Measurements from ENCODE around the gene IL37. TPM values are rescaled to one million over a fixed set of nuclear protein-coding genes. Genes with fewer than 3 reads are reported as not detected.
"Not testable (repeated sequence)": the region's sequence is repeated elsewhere in the genome, so short reads cannot be mapped to it uniquely, and the experiment has no call there.

The IL37 gene
- total RNA-seq, 1 experiment from 2014 or later = not detected

DNA sequence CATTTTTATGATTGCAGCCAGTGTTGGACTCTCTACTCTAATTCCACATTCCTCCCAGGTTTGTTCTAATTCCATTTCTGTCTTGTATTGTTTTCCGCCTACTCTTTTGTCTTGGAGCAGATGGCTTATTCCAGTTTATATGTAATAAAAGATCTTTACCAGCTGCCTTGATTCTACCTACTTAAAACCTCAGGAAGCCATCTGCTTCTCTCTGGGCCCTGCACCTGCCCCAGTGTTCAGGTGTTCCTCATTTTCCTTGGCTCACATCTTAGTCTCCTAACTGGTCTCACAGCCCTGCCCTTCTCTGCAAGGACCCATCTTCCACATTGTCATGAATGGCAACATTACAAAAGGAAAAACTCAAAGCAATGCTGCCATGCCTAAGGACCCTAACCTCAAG is 21.0 kb upstream of the IL37 start:
- no peak for DNase-seq (ENCODE audit: low spot score)

DNA sequence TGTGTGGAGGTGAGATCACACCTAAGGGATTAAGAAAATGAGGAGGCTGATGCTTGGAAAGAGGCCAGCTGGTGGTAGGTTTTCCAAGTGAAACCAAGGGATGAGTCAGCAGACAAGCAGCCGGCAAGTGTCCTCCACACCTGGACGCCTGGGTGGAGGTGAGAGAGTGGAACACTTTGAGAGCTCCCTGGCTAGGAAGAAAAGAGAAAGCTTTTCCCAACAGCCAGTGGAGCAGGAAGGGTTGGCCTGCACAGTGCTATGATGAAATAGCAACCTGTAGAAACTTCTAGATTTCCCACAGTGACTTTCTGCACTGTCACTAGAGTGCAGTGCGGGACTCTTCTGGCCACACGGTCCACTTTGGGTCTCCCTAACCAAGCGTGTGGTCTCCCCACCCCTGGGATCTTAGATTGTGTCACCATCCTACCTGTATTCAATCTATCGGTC is 19.6 kb upstream of the IL37 start:
- DNase-seq (ENCODE audit: low spot score) = no peak

DNA sequence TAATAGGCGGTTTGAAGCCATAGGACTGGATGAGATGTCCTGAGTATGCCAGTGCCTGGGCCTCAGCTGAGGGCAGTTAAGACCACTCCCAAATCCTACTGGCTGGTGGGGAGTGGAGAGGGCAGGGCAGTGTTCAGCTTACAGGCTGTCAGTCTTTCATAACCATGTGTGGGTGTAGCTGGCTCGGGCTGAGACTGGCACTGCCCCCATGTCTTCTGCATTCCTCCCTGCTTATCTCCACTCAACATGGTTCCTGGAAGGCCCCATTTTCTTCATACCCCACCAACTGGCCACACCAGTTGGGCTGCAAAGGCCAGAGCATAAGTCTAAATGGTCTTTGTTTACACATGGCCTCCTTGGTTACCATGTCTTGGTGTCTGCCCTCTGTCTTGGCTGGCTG is 17.2 kb upstream of the IL37 start:
- DNase-seq (ENCODE audit: low spot score) = no peak

DNA sequence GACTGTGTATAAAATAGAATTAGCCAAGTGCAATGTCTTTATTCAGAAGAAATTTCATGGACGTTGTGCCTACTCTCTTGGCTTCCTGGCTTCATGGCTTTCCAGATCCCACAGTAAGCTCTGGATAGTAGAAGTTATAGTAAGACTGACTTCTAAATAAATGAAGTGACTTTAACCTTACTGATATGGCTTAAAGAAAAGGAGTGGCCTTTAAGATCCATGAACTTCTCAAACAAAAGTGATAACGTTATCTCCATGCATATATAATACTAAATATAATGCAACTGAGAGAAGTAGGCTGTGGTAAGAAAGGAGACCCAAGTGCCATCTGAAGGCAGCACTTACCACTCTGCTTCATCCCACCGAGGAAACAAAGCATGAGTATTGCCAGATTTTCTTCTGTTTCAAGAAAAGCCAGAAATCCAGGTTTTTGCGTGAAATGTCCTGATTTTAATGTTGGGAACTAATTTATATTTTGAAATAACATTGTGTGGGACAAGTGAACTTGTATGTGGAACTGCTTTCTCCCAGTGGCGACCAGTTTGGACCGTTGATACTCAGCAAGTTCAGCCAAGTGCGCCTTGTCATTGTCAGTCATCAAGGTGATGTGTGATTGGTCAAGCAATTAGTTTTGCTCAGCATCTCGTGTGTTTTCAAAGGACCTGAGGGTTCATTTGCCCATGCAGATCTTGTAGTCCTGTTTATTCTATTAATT is 13.9 kb upstream of the IL37 start:
- DNase-seq (ENCODE audit: low spot score) = no peak

DNA sequence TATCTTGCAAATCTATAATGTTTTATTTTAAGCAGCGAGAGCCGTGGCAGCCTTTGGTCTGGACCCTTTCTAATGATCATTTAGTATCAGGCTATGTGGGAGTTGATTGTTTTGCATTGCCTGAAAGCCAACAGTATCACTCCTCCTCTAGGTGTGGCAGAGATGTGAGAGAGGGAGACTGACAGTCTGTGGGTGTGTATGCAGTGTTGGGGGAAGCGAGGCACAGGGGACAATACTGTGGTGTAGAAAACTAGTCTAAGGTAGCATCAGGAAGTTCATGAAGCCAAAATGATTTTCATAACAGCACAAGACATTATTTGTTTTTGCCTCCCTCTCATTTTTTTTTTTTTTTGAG is 13.4 kb upstream of the IL37 start:
- no peak for DNase-seq (ENCODE audit: low spot score)

DNA sequence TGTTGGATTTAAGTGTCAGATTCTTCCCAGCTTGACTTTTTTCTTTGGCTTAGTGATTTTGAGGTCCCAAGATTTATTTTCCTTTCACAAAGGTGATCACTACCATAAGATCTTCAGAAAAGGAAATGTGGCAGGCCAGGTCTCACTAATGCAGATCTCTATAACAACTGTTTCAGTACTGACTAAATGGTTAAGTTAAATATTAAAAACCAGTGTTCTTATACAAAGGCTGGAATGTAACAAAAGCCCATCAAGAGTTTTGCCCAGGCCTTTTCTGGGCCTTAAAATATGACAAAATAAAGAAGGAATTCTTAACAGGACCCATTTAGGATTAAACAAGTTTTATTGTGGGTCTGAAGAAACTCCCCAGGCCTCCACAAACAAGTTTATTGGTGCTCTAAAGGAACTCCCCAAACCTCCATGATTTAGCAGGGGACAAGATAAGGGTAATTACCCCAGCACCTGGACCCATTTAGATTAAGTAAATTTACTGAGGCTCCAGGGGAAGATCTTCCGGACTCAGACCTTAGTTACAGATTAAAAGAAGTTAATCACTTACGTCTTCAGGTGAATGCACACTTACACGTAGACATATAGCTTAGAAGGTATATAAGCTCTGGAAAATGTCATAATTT is 9.4 kb upstream of the IL37 start:
- DNase-seq (ENCODE audit: low spot score) = not testable (repeated sequence)

DNA sequence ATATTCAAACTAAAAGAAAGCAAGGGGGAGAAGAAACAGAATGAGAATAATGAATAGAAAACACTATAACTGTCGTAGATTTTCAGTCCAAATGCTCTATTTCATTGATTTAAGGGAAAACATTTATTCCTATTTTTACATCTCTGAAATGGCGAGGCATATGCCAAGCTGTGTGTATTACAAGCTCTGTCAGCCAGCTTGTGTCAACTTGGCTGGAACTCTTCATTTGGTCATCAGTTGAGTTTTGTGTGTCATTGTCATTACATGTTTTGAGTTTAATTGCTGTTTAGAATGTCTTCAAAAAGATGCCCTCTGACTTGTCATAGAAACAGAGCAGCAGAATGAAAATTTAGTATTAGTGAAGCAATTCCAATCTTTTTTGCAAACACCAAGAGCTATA is 8.1 kb upstream of the IL37 start:
- no peak for DNase-seq (ENCODE audit: low spot score)

DNA sequence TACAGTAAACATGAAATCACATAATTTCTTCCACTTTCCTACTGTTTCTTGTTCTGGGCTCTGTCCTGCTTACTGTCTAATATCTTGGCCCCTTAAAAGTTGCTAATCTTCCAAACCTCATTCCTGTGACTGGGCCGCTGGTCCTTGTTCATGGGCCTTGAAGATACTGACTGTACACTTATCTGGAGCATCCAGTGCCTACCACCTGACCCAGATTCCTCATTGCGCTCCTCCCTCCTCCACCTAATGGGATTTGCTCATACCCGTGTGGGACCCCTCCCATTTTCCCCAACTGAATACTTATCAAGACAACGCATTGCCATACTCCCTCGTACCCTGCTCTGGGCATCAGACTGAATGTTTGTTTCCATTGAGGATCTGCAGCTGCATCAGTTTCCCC is 6.1 kb upstream of the IL37 start:
- DNase-seq (ENCODE audit: low spot score) = no peak

DNA sequence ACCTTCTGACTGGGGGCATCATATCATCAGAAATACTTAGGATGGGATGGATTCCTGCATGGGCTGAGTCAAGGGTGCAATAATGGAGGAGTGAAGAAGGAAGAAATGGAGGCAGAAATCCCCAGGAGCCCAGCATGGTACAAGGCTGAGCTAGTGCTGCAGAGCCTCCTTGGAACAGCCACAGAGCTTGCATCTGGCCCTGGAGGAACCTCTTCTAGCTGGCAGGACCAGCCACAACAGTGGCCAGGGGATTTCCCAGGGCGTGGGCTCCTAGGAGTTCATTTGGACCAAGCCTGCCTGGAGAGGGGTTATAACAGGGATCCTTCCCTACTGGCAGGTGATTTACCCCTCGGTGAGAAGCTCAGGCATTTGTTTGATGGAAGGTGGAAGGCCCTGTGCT is 4.7 kb upstream of the IL37 start:
- DNase-seq (ENCODE audit: low spot score) = no peak

DNA sequence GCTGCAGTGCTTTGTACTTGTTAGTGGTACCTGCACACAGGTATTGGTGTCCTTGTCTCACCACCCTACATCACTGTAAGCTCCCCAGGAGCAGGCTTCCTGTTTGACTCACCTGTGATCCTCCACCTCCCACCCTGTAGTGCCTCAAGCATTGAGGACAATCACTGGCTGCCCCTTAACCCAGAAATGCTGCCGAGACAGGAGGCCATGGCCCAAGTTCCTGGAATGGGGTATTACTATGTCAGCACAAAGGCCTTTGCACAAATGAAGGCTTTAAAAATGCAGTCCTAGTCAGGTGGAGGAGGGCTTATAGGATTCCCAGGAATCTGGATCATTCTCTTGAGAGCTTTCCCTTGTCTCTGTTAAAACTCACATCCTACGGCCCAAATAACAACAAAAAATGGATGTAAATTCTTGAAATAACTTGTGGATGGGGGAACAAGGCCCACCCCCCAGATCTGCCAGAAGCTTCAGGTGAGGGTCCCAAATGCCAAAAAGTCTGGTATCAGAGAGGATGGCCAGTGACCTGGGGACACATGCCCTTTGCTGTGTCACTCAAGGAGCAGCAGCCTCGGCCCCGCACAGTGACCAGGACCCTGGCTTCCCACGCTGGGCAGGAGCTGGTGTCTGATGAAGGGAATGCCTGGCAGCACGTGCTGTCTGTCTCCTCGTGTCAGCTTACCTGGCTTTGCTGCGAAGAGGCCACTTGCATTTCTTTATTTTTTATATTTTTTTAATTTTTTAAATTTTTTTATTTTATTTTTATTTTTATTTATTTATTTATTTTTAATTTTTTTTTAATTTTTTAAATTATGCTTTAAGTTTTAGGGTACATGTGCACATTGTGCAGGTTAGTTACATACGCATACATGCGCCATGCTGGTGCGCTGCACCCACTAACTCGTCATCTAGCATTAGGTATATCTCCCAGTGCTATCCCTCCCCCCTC is 3.7 kb upstream of the IL37 start:
- DNase-seq (ENCODE audit: low spot score) = no peak

DNA sequence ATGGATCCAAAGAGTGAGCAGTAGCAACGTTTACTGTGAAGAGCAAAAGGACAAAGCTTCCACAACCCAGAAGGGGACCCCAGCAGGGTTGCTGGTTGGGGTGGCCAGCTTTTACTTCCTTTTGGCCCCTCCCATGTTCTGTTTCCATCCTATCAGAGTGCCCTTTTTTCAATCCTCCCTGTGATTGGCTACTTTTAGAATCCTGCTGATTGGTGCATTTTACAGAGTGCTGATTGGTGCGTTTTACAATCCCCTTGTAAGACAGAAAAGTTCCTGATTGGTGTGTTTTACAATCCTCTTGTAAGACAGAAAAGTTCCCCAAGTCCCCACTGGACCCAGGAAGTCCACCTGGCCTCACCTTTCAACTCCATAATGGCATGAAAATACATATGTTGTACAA is 2.4 kb upstream of the IL37 start:
- DNase-seq (ENCODE audit: low spot score) = not testable (repeated sequence)

DNA sequence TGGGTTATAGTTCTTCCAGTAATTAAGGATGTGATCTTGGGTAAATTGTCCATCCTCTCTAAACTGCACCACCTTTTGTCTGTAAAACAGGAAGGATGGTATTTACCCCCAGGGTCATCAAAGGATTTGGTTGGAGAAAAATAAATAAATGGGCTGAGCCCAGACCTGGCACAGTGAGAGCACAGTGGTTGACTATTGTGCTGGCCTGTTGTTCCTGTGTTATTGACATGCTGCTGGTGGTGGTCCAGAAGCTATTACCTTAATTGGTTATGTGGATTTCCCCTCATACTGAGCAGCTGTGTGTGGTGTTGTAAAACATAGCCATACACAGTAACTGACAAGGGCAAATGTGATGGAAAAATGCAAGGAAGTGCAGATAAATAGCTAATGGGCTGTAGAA is 746 bp upstream of the IL37 start:
- no peak for DNase-seq (ENCODE audit: low spot score)

DNA sequence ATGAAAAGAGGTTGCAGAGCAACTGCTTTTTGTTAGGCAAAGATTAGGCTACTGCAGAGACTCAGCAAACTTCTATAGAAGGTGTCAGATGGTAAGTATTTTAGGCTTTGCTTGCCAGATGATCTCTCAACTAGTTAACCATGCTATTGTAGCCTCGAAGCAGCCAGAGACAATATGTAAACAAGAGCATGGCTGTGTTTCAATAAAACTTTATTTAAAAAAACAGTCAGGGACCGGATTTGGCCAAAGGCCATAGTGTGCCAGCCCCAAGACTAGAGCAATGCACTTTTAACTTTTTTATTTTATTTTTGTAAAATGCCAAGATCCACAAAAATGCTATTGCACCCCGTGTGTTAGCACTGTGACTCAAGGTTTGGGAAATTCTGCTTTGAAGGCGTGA is 1.4 kb downstream of the IL37 start:
- DNase-seq (ENCODE audit: low spot score) = no peak

DNA sequence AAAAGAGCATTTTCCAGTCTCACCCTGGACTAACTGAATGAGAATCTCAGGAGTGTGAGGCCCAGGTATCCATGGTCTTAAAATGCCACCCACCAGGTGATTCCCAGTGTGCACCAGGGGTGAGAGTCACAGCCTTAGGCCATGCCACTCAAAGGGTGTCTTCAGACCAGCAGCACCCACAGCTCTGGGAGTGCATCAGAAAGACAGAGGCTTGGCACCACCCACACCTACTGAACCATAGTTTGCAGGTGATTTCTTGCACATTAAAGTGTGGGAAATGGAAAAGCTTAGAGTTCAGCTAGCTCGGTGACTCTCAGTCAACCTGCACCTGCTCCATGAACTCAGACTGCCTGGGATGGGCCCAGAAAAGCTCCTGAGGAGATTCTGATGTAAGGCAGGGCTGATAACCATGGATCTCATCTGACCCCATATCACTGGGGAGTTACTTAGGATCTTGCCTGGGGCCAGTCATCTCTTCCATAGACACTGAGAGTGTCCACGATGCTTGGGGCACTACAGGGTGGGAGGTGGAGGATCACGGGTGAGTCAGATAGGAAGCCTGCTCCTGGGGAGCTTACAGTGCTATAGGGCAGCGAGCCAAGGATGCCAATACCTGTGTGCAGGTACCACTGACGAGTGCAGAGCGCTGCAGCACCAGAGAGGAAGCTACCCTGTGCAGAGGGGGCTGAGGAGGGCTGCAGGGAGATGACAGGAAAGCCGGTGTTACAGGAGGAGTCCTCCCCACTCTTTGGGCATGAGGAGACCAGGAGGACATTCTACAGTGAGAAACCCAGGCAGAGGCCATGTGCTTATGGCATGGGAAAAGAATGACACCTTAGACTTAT is 4.6 kb downstream of the IL37 start:
- DNase-seq (ENCODE audit: low spot score) = no peak

DNA sequence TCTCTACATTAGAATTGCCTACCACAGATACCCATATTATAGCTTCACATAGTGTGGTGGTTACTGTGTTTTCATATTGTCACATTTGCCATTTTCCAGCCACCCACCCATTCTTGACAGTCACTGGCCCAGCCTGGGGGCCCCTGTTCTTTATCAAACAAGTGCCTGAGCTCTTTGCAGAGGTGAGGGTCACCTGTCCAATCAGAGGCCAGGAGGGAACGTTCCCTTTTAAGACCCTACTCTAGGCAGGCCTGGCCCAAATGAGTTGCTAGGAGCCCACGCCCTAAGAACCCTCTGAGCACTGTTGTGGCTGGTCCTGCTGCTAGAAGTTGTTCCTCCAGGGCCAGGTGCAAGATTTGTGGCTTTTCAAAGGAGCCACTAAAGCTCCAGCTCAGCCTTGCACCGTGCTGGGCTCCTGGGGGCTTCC is 5.2 kb downstream of the IL37 start:
- DNase-seq (ENCODE audit: low spot score) = no peak

DNA sequence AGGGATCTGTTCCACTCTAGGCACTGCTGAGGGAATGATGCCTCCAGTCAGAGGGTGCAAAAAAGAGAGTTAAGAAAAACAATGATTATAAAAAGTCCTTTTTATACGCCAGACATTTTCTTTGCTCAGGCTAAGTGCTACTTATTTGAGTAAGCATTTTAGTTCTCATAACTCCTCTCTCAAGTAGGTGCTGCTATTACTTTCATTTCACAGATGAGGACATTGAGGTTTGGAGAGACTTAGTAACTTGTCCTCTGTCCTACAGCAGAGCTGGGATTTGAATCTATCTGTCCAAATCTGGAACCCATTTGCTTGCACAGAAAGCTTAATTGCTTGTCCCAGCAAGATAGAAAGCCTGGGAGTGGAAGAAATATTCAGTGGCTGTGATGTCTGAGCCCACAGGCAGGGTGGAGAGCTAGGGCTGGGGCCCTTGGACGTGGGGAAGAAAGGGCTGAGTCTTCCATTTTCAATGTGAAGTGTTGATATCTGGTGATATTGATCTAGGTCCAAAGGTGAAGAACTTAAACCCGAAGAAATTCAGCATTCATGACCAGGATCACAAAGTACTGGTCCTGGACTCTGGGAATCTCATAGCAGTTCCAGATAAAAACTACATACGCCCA is 5.8 kb downstream of the IL37 start:
- no peak for DNase-seq (ENCODE audit: low spot score)

DNA sequence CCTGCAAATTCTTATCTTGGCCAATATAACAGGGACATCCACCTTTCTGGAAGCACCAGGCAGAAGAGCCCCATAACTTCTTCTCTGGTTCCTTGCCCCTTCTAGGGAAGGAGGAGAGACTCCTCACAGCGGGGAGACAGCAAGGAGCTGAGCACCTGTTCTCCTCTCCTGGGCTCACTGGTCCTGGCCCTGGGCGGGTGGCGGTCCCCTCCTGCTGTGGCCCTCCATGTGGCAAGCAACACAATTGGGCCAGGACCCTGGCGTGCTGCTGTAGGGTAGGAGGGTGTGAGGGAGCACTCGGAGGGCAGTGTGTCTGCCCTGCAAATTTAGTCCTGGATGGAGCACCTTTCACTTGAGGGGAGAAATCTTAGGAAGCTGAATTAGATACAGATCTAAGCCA is 6.9 kb downstream of the IL37 start:
- no peak for DNase-seq (ENCODE audit: low spot score)

DNA sequence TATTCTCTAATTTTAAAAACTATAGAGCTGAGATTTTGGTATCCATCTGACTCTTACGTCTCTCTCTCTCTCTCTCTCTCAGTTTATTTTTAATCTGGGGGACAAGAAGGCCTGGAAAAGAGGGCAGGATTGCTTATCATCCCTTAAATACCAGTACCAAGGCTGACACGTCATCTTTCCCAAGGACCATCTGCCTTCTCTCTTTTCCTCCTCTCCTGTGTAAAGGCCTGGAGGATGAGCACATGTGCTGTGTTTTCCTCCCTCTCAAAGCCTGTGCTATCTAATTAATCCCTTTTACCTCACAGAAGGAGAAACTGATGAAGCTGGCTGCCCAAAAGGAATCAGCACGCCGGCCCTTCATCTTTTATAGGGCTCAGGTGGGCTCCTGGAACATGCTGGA is 7.3 kb downstream of the IL37 start:
- DNase-seq (ENCODE audit: low spot score) = no peak

DNA sequence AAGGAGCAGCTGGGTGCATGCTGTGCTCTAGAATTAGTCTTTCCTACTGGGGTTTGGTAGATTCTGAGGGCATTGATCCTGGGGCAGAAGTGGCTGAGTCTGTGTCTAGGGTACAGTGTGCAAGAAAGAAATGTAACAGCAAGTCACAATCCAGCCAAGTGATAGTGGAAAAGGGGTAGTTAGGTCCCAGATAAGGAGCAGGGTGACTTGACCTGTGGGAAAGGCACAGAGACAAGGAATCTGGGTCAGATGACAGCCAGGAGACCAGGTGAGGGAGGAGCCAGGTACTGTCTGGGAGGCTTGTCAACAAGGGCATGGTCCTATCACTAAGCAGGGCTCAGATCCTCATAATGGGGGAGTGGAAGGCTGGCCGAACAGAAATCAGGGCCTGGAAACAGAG is 8.1 kb downstream of the IL37 start:
- DNase-seq (ENCODE audit: low spot score) = no peak

DNA sequence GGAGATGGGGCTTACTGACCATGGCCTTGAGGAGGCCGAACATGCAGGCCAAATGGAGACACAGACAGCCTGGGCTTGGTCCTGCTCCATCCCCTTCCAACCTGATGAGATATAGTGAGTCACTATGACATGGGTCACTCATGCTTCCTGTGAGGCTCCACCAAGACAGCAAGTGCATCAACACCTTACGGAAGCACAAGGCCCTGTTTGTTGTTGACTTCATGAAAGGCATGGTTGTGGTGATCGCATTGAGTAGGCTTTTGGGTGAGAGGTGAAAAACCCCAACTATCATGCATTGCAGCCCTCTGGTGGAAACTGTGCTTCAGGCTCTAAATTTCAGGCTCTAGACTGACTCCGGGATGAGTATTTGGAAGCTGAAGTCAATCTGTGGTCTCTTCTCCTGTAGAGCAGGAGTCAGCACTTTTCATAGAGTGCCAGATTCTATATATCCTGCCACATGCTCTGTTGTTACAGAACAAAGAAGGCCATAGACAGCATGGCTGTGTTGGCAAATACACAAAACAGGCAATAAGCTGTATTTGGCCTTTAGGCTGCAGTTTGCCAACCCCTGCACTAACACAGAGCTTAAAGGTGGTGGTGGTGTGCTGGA is 10.1 kb downstream of the IL37 start:
- no peak for DNase-seq (ENCODE audit: low spot score)

DNA sequence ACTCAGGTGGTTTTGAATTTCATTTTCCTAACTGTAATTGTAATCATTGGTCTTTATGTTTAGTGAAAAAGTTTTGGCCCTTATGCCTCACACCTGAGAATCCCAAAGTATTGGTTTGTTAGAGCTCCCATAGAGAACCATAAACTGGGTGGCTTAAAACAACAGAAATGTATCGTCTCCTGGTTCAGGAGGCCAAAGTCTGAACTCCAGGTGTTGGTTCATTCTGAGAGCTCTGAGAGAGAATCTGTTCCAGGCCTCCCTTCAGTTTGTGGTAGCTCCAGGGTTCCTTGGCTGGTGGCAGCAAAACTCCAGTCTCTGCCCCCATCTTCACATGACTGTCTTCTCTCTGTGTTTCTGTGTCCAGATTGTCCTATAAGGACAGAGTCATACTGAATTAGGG is 11.0 kb downstream of the IL37 start:
- DNase-seq (ENCODE audit: low spot score) = no peak
